T-helper 17 cell (primary cell): ENCODE results near the gene XKR7. TPM values are rescaled to one million over a fixed set of nuclear protein-coding genes. Genes with fewer than 3 reads are reported as not detected.

Experiments
- ATAC-seq: fragments of 150-1000 bp; cut with Tn5 transposase; 2 replicates; pipeline ENCODE4 v1.10.0; 2021; ENCODE audit warnings: mild to moderate bottlenecking, moderate library complexity
- DNase-seq, 3 donors: peaks; one replicate each; pipeline versions ENCODE4 v3.0.0 to v3.0.0-alpha.2; 2020 to 2021
- H3K9me3 ChIP-seq: one replicate; pipeline ENCODE4 v1.7.0; 2013; ENCODE audit warnings: low read length, mild to moderate bottlenecking; ENCODE audit not compliant: control insufficient read depth, poor library complexity, severe bottlenecking
- H3K27ac Mint-ChIP-seq: one replicate; pipeline ENCODE4 v1.8.0; 2022; ENCODE audit warnings: mild to moderate bottlenecking, moderate library complexity, mixed read lengths
- H3K27me3 Mint-ChIP-seq: one replicate; pipeline ENCODE4 v1.8.0; 2022; ENCODE audit warnings: mixed read lengths
- H3K36me3 Mint-ChIP-seq: one replicate; pipeline ENCODE4 v1.8.0; 2022; ENCODE audit warnings: low read depth, mixed read lengths
- H3K4me1 Mint-ChIP-seq: one replicate; pipeline ENCODE4 v1.8.0; 2022; ENCODE audit warnings: mild to moderate bottlenecking, mixed read lengths
- H3K4me3 Mint-ChIP-seq: one replicate; pipeline ENCODE4 v1.8.0; 2022; ENCODE audit warnings: mild to moderate bottlenecking, moderate library complexity, mixed read lengths
- total RNA-seq, 4 donors: library from RNA in 2 of 4; stranded (reverse) in 2 of 4; gene quantifications; one replicate each; pipeline ENCODE4 v1.2.3 and lab custom pipeline; 2022 to 2026

Gene XKR7
- total RNA-seq, 2 donors from 2014 or later = not detected

- peaks cover 26% of the 10 kb centered on the region for H3K4me1 Mint-ChIP-seq
These were observed 16.2 kb upstream of the XKR7 start, which contains the start of gene PDRG1 for GRCh38 chr20:31951530-31952453. Gene PDRG1, minus strand, starts transcription at chr20:31952046. Its CDS starts 85 bp downstream, at chr20:31951961.

GRCh38 chr20:31953556-31954148 is 14.3 kb upstream of the XKR7 start:
- no peak overlapping the region for H3K27ac Mint-ChIP-seq
- DNase-seq (no peak), ATAC-seq (no peak)
- H3K4me3 Mint-ChIP-seq = no peak overlapping the region
- no peaks in the 10 kb centered on the region for H3K9me3 ChIP-seq
- H3K4me1 Mint-ChIP-seq = peaks cover 26% of the 10 kb centered on the region
- peaks cover 11% of the 10 kb centered on the region for H3K36me3 Mint-ChIP-seq
- peaks cover 32% of the 10 kb centered on the region for H3K27me3 Mint-ChIP-seq

More at GRCh38 chr20:31951530-31952453, 16.2 kb upstream of the XKR7 start, which contains the start of gene PDRG1:
- peaks cover 27% of the 10 kb centered on the region for H3K27me3 Mint-ChIP-seq
- ATAC-seq = peak; percentile 99
- peak within 1 kb of the TSS; percentile 96 for H3K27ac Mint-ChIP-seq
- peak; percentile 95 to 97 (median 96) for DNase-seq
- H3K36me3 Mint-ChIP-seq = peaks cover 12% of the 10 kb centered on the region
- no peaks in the 10 kb centered on the region for H3K9me3 ChIP-seq
- peak within 1 kb of the TSS; percentile 99 for H3K4me3 Mint-ChIP-seq

- peaks cover 21% of the 10 kb centered on the region for H3K4me1 Mint-ChIP-seq
- H3K27ac Mint-ChIP-seq = no peak overlapping the region
- no peaks in the 10 kb centered on the region for H3K9me3 ChIP-seq
- H3K4me3 Mint-ChIP-seq = no peak overlapping the region
- DNase-seq (no peak), ATAC-seq (no peak)
- H3K36me3 Mint-ChIP-seq = peaks cover 9% of the 10 kb centered on the region
- peaks cover 40% of the 10 kb centered on the region for H3K27me3 Mint-ChIP-seq
These were observed 13.5 kb upstream of the XKR7 start for GRCh38 chr20:31954500-31954899.

- ATAC-seq = no peak
- peaks cover 64% of the 10 kb centered on the region for H3K27me3 Mint-ChIP-seq
These were observed 11.1 kb upstream of the XKR7 start for GRCh38 chr20:31956556-31957526.

GRCh38 chr20:31962761-31963160 is 5.2 kb upstream of the XKR7 start:
- no peak overlapping the region for H3K27ac Mint-ChIP-seq
- peaks cover 84% of the 10 kb centered on the region for H3K27me3 Mint-ChIP-seq
- ATAC-seq = no peak

More at GRCh38 chr20:31956556-31957526, 11.1 kb upstream of the XKR7 start:
- peaks cover 13% of the 10 kb centered on the region for H3K36me3 Mint-ChIP-seq
- DNase-seq = no peak
- H3K9me3 ChIP-seq = no peaks in the 10 kb centered on the region
- no peak overlapping the region for H3K4me3 Mint-ChIP-seq
- no peak overlapping the region for H3K27ac Mint-ChIP-seq
- peaks cover 5% of the 10 kb centered on the region for H3K4me1 Mint-ChIP-seq

GRCh38 chr20:31963889-31964288 is 4.1 kb upstream of the XKR7 start:
- peaks cover 12% of the 10 kb centered on the region for H3K36me3 Mint-ChIP-seq
- H3K4me3 Mint-ChIP-seq = no peak overlapping the region
- peaks cover 2% of the 10 kb centered on the region for H3K4me1 Mint-ChIP-seq
- no peak for ATAC-seq
- DNase-seq = no peak
- H3K27me3 Mint-ChIP-seq = peaks cover 79% of the 10 kb centered on the region
- no peak overlapping the region for H3K27ac Mint-ChIP-seq
- no peaks in the 10 kb centered on the region for H3K9me3 ChIP-seq

More at GRCh38 chr20:31962761-31963160, 5.2 kb upstream of the XKR7 start:
- Mint-ChIP-seq H3K36me3 (peaks cover 15% of the 10 kb centered on the region), H3K4me3 (no peak overlapping the region), H3K4me1 (no peaks in the 10 kb centered on the region)
- no peaks in the 10 kb centered on the region for H3K9me3 ChIP-seq
- no peak for DNase-seq

DNA sequence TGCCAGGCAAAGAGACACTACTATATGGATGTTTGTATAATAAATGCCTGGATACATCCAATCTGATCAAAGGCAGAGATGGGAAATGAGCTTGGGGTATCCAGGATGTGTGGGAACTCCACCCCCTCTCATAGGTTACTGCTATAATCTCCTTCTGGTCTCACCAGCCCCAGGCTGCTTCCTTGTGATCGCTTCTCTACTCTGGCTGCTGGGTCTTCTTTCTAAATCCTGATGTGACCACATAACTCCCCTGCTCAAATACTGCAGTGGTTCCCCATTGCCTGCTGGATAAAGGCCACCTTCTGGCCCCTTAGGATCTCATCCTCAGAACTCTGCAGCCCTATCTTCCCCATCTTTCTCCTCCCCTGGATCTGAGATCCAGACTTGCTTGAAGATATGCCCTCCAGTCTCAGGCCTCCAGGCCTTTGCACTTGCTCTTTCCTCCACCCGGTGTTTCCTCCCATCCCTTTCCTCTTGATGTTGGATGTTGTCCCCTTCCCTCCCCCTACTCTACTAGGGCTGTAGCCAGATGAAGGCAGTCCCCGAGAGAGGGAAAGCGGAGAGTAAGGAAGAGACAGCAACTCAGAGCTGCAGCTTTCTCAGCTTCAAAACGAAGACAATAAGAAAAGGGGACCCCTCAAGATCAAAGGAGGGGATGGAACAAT is 828 bp upstream of the XKR7 start:
- peaks cover 75% of the 10 kb centered on the region for H3K27me3 Mint-ChIP-seq
- no peaks in the 10 kb centered on the region for H3K9me3 ChIP-seq
- ATAC-seq (no peak), DNase-seq (no peak)
- no peak overlapping the region for H3K27ac Mint-ChIP-seq
- H3K4me1 Mint-ChIP-seq = peaks cover 2% of the 10 kb centered on the region
- peak overlapping the region; percentile 10 for H3K4me3 Mint-ChIP-seq
- H3K36me3 Mint-ChIP-seq = peaks cover 2% of the 10 kb centered on the region

- Mint-ChIP-seq H3K4me1 (peaks cover 2% of the 10 kb centered on the region), H3K27me3 (peaks cover 82% of the 10 kb centered on the region), H3K36me3 (peaks cover 2% of the 10 kb centered on the region), H3K4me3 (peak overlapping the region; percentile 78), H3K27ac (no peak overlapping the region)
- ATAC-seq (peak; percentile 98), DNase-seq (peak; percentile 74 to 91 (median 78))
- H3K9me3 ChIP-seq = no peaks in the 10 kb centered on the region
These were observed 558 bp downstream of the XKR7 start for GRCh38 chr20:31968291-31969126.

DNA sequence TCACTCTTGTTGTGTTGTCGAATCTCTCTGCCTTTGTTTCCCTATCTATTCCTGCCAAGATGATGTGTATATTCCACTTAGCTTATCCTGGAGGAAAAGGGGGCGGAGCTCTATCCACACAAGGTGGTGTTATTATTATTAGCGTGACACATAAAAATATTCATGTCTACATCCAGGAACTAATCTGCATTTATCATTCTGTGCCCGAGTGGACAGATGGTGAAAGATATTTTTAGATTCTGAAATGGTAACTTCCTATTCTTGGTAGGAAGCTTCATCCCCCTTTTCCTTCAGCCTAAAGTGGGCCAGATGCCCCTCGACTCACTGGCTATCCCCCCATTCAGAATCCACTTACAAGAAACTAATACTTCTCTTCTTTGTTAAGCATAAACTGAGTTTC is 2.0 kb downstream of the XKR7 start:
- Mint-ChIP-seq H3K36me3 (peaks cover 2% of the 10 kb centered on the region), H3K27me3 (peaks cover 83% of the 10 kb centered on the region), H3K4me1 (peaks cover 2% of the 10 kb centered on the region), H3K4me3 (no peak overlapping the region), H3K27ac (no peak overlapping the region)
- no peak for DNase-seq
- no peaks in the 10 kb centered on the region for H3K9me3 ChIP-seq
- ATAC-seq = no peak

DNA sequence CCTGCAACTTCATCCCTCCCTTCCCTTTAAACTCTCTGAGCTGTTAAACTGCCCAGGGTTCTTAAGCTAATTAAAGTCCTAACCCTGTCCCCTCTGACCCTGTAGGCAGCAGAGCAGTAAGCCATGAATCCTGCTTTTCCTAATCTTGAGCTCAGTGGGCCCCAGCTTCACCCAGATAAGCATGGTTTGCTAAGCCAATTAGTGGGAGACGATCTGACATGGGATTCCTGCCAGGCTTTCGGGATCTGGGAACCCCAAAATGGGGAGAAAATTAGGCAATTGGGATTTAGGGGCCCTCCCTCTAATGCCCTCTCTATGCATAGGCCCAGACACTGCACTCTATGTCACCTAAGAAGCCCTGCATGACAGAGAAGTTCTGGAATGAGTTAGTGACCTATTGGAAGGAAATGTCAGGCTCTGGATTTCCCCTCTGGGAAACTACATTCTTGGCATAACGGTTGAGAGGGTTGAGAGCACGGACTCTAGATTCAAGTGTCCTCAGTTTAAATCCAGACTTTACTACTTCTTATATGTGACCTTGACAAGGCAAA is 4.6 kb downstream of the XKR7 start:
- DNase-seq (no peak), ATAC-seq (no peak)
- H3K27ac Mint-ChIP-seq = no peak overlapping the region
- H3K4me3 Mint-ChIP-seq = no peak overlapping the region
- peaks cover 2% of the 10 kb centered on the region for H3K4me1 Mint-ChIP-seq
- no peaks in the 10 kb centered on the region for H3K9me3 ChIP-seq
- peaks cover 2% of the 10 kb centered on the region for H3K36me3 Mint-ChIP-seq
- peaks cover 73% of the 10 kb centered on the region for H3K27me3 Mint-ChIP-seq

DNA sequence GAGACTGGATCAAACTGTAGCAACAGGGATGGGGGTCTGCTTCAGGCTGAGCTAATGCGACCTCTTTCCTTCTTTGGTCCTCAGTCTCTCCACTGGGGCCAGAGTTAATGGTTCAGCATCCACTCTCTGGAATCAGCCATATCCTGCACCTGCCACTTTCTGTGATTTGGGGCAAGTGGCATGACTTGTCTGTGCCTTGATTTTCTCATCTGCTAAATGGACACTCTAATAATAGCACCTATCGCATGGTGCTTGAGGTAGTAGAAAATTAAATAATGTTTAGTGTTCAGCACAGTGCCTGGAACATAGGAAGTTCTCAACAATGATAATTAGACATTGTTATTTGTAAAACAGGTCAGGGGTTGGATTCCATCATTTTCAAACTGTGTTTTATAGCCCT is 6.3 kb downstream of the XKR7 start:
- no peaks in the 10 kb centered on the region for H3K9me3 ChIP-seq
- Mint-ChIP-seq H3K27me3 (peaks cover 77% of the 10 kb centered on the region), H3K4me3 (no peak overlapping the region), H3K27ac (no peak overlapping the region), H3K4me1 (no peaks in the 10 kb centered on the region), H3K36me3 (peaks cover 2% of the 10 kb centered on the region)
- DNase-seq (no peak), ATAC-seq (no peak)
